ENCODE data around the gene FOXP1.

- TF ChIP-seq CTCF (IDR thresholded peaks at IDR 0.05), result no peak
- TF ChIP-seq POLR2A (IDR thresholded peaks at IDR 0.05), result no peak
Measured at GRCh38 chr3:71035886-71036285, 547.6 kb downstream of the FOXP1 start.

All from adrenal gland (tissue), 5 donors.